Body of pancreas (tissue), 4 donors: ENCODE data around the gene HOOK2. TPM values are rescaled to one million over a fixed set of nuclear protein-coding genes. Genes with fewer than 3 reads are reported as not detected.

ENCODE experiments used
- ATAC-seq: fragments of 150-250 bp; one replicate; pipeline ENCODE4 v1.9.1; 2016
- DNase-seq, 4 donors: peaks; one replicate each; pipeline ENCODE4 v3.0.0-alpha.2; 2019
- H3K27ac ChIP-seq, 4 donors: fragments of 200-600 bp; sonication (generic); 1 replicate in 3 of 4; 2 replicates in 1 of 4; pipeline versions ENCODE4 v1.5.1 to v1.6.1; 2016 to 2019; ENCODE audit warnings: mild to moderate bottlenecking in 1 of 4, mixed read lengths in 1 of 4, moderate library complexity in 1 of 4
- H3K27me3 ChIP-seq, 2 donors: fragments of 200-600 bp; sonication (generic); one replicate each; pipeline ENCODE4 v1.6.0; 2016; ENCODE audit warnings: mild to moderate bottlenecking in 1 of 2
- H3K36me3 ChIP-seq, 2 donors: fragments of 200-600 bp; sonication (generic); replicated peaks in 1 of 2; 2 replicates each; pipeline ENCODE4 v1.5.1; 2016; ENCODE audit warnings: low read depth in 2 of 2; ENCODE audit not compliant: insufficient read depth in 1 of 2
- H3K4me1 ChIP-seq: fragments of 200-600 bp; sonication (generic); one replicate; pipeline ENCODE4 v1.6.0; 2016
- H3K4me3 ChIP-seq, 2 donors: fragments of 200-600 bp; sonication (generic); 1 replicate in 1 of 2; 2 replicates in 1 of 2; pipeline ENCODE4 v1.5.1; 2016 to 2019
- H3K9me3 ChIP-seq, 3 donors: fragments of 200-600 bp; sonication (generic); 1 replicate in 2 of 3; 2 replicates in 1 of 3; pipeline ENCODE4 v1.5.1; 2016
- POLR2A ChIP-seq, 3 donors: fragments of 450-650 bp; IDR thresholded peaks; one replicate each; pipeline ENCODE4 v1.6.1; 2016; ENCODE audit warnings: antibody characterized with exemption in 3 of 3, mild to moderate bottlenecking in 2 of 3
- WGBS, 2 donors: methylation state at CpG; one replicate each; pipeline ENCODE4 v1.1.5; 2017; 5-methylcytosine and 5-hydroxymethylcytosine counted together
- intact Hi-C: fragments of 100-400 bp; cut with DNase I; formaldehyde crosslinking; loops from one replicate; pipeline ENCODE4 v1.15.1; 2023
- total RNA-seq, 2 donors: library from RNA; depleted of rRNA; stranded (reverse); fragments of >200 nt; gene quantifications; one replicate each; pipeline ENCODE4 v1.1.0, GENCODE V29; 2016
- TF ChIP-seq, protein P1 (sequence below), 7 experiments: fragments of 450-650 bp in 4 of 7; fragments of 200-600 bp in 3 of 7; sonication (generic) in 3 of 7; IDR thresholded peaks; one replicate each; pipeline ENCODE4 v1.5.1; 2016 to 2019; ENCODE audit warnings: antibody characterized with exemption in 7 of 7

Gene HOOK2
- total RNA-seq, 2 donors from 2014 or later = 114 to 354 TPM

DNA sequence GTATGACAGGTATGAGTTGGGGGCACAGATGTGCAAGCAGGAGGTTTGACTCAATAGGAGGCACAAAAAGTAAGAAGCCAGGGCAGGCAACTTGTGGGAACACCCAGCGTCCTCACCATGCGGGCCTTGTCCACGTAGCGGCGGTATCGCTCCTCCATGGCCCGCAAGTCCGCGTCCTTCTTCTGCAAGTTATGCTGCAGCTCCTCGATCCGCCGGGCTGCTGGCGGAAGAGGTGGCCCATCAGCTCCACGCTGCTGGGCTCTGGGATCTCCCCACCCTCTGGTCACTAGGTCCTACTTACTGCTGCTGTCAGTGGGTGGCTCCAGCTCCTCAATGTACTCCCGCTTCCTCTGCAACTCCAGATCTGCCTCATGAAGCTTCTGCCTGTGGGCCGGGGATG, 10.7 kb downstream of the HOOK2 start:
- WGBS, 2 donors = 93 to 94% methylated on average over 15 to 16 of the region's 16 CpGs
- DNase-seq (no peak), ATAC-seq (no peak)
- intact Hi-C loops = loop anchor here (5.0 kb wide), 2 partner anchors 38 to 78 kb away; partner anchors contain the start of genes PRDX2 and THSD8
- TF ChIP-seq, protein P1, sequence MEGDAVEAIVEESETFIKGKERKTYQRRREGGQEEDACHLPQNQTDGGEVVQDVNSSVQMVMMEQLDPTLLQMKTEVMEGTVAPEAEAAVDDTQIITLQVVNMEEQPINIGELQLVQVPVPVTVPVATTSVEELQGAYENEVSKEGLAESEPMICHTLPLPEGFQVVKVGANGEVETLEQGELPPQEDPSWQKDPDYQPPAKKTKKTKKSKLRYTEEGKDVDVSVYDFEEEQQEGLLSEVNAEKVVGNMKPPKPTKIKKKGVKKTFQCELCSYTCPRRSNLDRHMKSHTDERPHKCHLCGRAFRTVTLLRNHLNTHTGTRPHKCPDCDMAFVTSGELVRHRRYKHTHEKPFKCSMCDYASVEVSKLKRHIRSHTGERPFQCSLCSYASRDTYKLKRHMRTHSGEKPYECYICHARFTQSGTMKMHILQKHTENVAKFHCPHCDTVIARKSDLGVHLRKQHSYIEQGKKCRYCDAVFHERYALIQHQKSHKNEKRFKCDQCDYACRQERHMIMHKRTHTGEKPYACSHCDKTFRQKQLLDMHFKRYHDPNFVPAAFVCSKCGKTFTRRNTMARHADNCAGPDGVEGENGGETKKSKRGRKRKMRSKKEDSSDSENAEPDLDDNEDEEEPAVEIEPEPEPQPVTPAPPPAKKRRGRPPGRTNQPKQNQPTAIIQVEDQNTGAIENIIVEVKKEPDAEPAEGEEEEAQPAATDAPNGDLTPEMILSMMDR (IDR thresholded peaks at IDR 0.05) = no peak
- TF ChIP-seq POLR2A (IDR thresholded peaks at IDR 0.05) = no peak
- no peak overlapping the region for H3K27ac ChIP-seq
- H3K9me3 ChIP-seq = no peaks in the 10 kb centered on the region
- no peaks in the 10 kb centered on the region for H3K27me3 ChIP-seq
- H3K36me3 ChIP-seq = peaks cover 0 to 20% of the 10 kb centered on the region in 2 donors
- no peak overlapping the region for H3K4me3 ChIP-seq
- peaks cover 8% of the 10 kb centered on the region for H3K4me1 ChIP-seq

DNA sequence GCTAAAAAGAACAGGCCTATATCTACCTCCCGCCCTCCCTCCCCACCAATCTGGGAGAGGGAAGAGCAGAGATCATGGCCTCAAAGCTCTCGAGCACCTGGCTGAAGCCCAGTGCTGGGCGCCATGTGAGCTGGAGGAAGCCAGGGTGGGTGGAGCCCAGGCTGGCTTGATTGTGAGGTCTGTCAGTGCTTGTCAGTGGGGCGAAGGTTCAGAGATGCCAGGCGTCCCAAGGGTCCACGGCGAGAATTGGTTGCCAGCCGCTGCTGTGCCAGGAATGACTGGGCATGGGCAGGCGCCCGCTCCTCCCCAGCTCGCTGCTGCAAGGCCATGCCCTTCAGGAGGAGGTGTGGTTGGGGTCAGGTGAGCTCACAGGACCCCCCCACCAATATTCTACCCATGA, 12.3 kb downstream of the HOOK2 start:
- DNase-seq = no peak
- H3K27me3 ChIP-seq = no peaks in the 10 kb centered on the region
- H3K4me3 ChIP-seq = no peak overlapping the region
- no peak for TF ChIP-seq POLR2A (IDR thresholded peaks at IDR 0.05)
- TF ChIP-seq, protein P1 (IDR thresholded peaks at IDR 0.05) = no peak
- intact Hi-C loops = loop anchor here (5.0 kb wide), 2 partner anchors 39 to 79 kb away; partner anchors contain the start of genes PRDX2 and THSD8
- peaks cover 8% of the 10 kb centered on the region for H3K4me1 ChIP-seq
- peaks cover 0 to 17% of the 10 kb centered on the region in 2 donors for H3K36me3 ChIP-seq
- H3K27ac ChIP-seq = no peak overlapping the region
- H3K9me3 ChIP-seq = no peaks in the 10 kb centered on the region
- WGBS, 2 donors = 91 to 92% methylated on average over 5 to 10 of the region's 11 CpGs
- no peak for ATAC-seq

DNA sequence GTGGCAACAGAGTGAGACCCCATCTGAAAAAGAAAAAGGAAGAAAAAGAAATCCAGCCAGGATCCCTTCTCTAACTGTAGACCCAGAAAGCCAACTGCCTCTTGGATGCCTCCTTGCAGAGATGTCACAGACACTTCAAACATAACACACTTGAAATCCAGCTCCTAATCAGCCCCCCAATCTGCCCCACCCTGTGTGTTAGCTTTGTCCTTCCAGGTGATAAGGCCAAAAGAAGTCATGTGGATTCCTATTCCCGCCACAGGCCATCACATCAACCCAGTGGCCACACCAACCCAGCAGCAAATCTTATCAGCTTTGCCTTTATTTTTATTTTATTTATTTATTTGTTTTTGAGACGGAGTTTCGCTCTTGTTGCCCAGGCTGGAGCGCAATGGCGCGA, 15.7 kb downstream of the HOOK2 start:
- no peak overlapping the region for H3K4me3 ChIP-seq
- no peak for DNase-seq
- H3K4me1 ChIP-seq = peaks cover 9% of the 10 kb centered on the region
- TF ChIP-seq, protein P1 (IDR thresholded peaks at IDR 0.05) = no peak
- TF ChIP-seq POLR2A (IDR thresholded peaks at IDR 0.05) = no peak
- no peak overlapping the region for H3K27ac ChIP-seq
- H3K9me3 ChIP-seq = no peaks in the 10 kb centered on the region
- intact Hi-C loops = loop anchor here (5.0 kb wide), 2 partner anchors 43 to 83 kb away; partner anchors contain the start of genes PRDX2 and THSD8
- peaks cover 0 to 13% of the 10 kb centered on the region in 2 donors for H3K36me3 ChIP-seq
- ATAC-seq = no peak
- H3K27me3 ChIP-seq = no peaks in the 10 kb centered on the region
- 71 to 84% methylated on average over 6 of the region's 6 CpGs for WGBS, 2 donors

DNA sequence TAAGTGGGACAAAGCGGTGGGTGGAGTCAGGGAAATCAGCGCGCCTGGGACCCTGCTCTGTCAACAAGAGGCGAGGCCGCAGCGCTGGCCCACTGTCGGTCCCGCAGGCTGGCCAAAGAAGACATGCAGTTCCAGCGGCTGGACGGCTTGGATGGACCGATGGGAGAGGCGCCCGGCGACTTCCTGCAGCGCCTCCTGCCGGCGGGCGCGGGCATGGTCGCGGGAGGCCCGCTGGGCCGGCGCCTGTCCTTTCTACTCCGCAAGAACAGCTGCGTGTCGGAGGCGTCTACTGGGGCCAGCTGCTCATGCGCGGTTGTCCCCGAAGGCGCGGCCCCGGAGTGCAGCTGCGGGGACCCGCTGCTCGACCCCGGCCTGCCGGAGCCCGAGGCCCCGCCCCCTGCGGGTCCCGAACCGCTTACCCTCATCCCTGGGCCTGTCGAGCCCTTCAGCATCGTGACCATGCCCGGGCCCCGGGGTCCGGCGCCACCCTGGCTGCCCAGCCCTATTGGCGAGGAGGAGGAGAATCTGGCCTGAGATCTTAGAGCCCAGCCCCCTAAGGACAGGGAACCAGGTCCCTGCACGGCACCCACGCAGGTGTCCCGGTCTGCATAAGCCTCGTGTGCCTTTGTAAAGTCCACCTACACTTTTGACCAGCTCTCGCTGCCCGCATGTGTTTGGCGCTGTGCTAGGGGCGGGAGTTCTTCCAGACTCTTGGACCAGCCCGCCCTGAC, 17.6 kb downstream of the HOOK2 start:
- TF ChIP-seq, protein P1 (IDR thresholded peaks at IDR 0.05) = peak; percentile 78 to 92 (median 89)
- TF ChIP-seq POLR2A (IDR thresholded peaks at IDR 0.05) = peak in 1 of 3 donors; percentile 7
- peak; percentile 72 to 77 (median 76) for DNase-seq
- Histone ChIP-seq H3K27me3 (no peaks in the 10 kb centered on the region), H3K4me3 (no peak overlapping the region), H3K4me1 (peaks cover 9% of the 10 kb centered on the region), H3K27ac (peak overlapping the region in 2 of 4 donors; percentile 41 to 42), H3K36me3 (peaks cover 0 to under 1% of the 10 kb centered on the region in 2 donors), H3K9me3 (no peaks in the 10 kb centered on the region)
- WGBS, 2 donors = 4 to 10% methylated on average over 3 to 55 of the region's 60 CpGs
- ATAC-seq = peak; percentile 85
- intact Hi-C loops = no loop called here
